Lower lobe of right lung (tissue), 2 donors: ENCODE measurements around the gene HRG. TPM values are rescaled to one million over a fixed set of nuclear protein-coding genes. Genes with fewer than 3 reads are reported as not detected.

Source experiments
- ATAC-seq, 2 donors: fragments of 200-7000 bp; cut with Tn5 transposase; one replicate each; pipeline ENCODE4 v1.9.1; 2020 to 2022; ENCODE audit warnings: mild to moderate bottlenecking in 2 of 2, moderate library complexity in 2 of 2
- DNase-seq: peaks from one replicate; pipeline ENCODE4 v3.0.0-alpha.2; 2020
- H3K27ac ChIP-seq: fragments of 200-600 bp; one replicate; pipeline ENCODE4 v1.8.0; 2022
- H3K27me3 ChIP-seq: fragments of 200-600 bp; one replicate; pipeline ENCODE4 v1.8.0; 2022; ENCODE audit warnings: low read depth
- H3K36me3 ChIP-seq: fragments of 200-600 bp; one replicate; pipeline ENCODE4 v1.8.0; 2022; ENCODE audit warnings: mild to moderate bottlenecking
- H3K4me1 ChIP-seq: fragments of 200-600 bp; one replicate; pipeline ENCODE4 v1.8.0; 2022
- H3K4me3 ChIP-seq: fragments of 200-600 bp; one replicate; pipeline ENCODE4 v1.8.0; 2022; ENCODE audit warnings: mild to moderate bottlenecking
- H3K9me3 ChIP-seq: fragments of 200-600 bp; one replicate; pipeline ENCODE4 v1.8.0; 2022
- intact Hi-C: fragments of 100-400 bp; cut with DNase I; formaldehyde crosslinking; loops from one replicate; pipeline ENCODE4 v1.11.0; 2022
- total RNA-seq: library from RNA; stranded (reverse); fragmentation: NEBNext Ultra II Directional; extraction: Animal tissue kit (Norgen Biotek cat#: 25700); gene quantifications from one replicate; pipeline ENCODE4 v1.2.1, GENCODE V29; 2021
- TF ChIP-seq, protein P1 (sequence below): fragments of 200-600 bp; IDR thresholded peaks from one replicate; pipeline ENCODE4 v1.8.0; 2022; ENCODE audit warnings: antibody characterized with exemption, mild to moderate bottlenecking
- donor health status: DM: no; HTN: yes; CAD: no; lungs with severe emphysema.

Gene HRG
- total RNA-seq, 1 donor from 2014 or later: not detected

DNA sequence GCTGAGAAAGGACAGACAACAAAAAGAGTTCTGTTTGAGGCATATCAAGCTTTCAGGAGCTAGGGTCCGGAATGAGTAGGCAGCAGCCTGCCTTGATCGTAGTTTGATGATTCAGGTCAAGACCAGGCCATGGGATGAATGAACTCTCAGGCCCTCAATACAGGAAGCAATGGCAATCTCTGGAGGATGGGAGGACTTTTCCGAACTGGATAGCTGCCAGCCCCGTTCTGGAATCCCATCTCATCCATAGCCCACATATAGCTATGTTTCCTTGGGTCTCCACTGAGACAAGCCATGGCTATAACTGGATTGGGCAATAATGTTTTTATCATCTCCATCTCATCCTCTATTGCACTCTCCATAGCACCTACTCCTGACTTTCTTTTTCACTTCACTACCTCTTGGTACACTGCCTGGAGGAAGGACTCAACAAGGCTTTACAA, 40.2 kb upstream of the HRG start:
- no peaks in the 10 kb centered on the region for H3K4me1 ChIP-seq
- no peak overlapping the region for H3K27ac ChIP-seq
- DNase-seq (no peak), ATAC-seq (no peak)
- H3K9me3 ChIP-seq: no peaks in the 10 kb centered on the region
- intact Hi-C loops: no loop called here
- no peaks in the 10 kb centered on the region for H3K36me3 ChIP-seq
- no peak overlapping the region for H3K4me3 ChIP-seq
- TF ChIP-seq, protein P1, sequence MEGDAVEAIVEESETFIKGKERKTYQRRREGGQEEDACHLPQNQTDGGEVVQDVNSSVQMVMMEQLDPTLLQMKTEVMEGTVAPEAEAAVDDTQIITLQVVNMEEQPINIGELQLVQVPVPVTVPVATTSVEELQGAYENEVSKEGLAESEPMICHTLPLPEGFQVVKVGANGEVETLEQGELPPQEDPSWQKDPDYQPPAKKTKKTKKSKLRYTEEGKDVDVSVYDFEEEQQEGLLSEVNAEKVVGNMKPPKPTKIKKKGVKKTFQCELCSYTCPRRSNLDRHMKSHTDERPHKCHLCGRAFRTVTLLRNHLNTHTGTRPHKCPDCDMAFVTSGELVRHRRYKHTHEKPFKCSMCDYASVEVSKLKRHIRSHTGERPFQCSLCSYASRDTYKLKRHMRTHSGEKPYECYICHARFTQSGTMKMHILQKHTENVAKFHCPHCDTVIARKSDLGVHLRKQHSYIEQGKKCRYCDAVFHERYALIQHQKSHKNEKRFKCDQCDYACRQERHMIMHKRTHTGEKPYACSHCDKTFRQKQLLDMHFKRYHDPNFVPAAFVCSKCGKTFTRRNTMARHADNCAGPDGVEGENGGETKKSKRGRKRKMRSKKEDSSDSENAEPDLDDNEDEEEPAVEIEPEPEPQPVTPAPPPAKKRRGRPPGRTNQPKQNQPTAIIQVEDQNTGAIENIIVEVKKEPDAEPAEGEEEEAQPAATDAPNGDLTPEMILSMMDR: no peak
- peaks cover 8% of the 10 kb centered on the region for H3K27me3 ChIP-seq

DNA sequence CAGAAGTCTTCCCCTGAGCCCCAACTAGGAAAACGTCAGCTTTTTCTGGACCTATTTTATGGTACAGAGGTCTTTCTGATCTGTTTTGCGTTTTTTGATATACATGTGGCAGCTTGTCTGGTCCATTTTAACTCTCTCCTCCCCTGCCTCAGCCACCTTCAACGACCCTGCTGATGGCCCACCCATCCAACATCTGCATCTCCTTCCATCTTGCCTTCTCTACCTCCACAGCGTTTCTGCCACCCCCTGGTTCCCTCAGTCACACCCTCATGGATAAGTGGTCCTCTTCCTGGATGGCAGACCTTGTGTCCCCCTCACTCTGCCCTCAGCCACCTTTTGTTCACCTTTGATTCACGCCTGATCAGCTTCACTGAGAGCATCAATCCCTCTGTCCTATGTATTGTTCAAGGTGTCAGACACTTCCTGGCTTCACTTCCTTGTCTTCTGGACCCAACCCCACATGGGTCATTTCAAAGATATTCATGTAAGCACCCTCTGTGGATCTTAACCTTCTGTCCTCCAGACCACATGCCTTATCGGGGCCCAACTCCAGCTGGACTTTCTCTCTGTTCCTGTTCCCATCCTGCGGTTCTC, 39.5 kb upstream of the HRG start:
- TF ChIP-seq, protein P1: no peak
- no peak overlapping the region for H3K4me3 ChIP-seq
- ATAC-seq: no peak

DNA sequence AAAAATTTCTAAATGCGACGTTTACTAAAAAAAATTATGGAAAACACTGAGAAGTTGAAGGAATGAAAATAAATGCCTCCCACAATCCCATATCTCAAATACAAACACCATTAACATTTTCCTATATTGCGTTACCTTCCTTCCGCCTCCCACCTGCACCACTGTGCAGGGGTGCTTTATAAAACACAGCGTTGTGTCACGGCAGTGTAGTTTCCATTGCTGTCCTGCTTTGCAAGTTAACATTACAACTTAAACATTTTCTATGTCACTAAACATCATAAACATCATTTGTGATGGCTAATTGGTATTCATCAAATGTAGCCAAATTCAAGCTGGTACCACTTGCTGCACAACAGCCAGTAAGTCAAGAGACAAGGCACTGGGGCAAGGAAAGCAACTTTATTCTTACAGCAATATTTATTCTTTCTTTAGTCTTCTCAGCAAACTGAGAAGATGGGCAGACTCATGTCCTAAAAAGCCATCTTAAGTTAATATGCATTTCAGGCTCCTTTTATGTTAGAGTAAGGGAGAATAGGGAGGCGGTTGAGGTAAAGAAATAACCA, 37.9 kb upstream of the HRG start:
- ATAC-seq: no peak
- Histone ChIP-seq H3K9me3 (no peaks in the 10 kb centered on the region), H3K36me3 (no peaks in the 10 kb centered on the region), H3K4me1 (no peaks in the 10 kb centered on the region), H3K27me3 (peaks cover 3% of the 10 kb centered on the region), H3K4me3 (no peak overlapping the region), H3K27ac (no peak overlapping the region)
- TF ChIP-seq, protein P1: no peak
- DNase-seq: no peak
- intact Hi-C loops: no loop called here

More for the DNA sequence above, 39.5 kb upstream of the HRG start:
- no peaks in the 10 kb centered on the region for H3K9me3 ChIP-seq
- H3K36me3 ChIP-seq: no peaks in the 10 kb centered on the region
- H3K27ac ChIP-seq: no peak overlapping the region
- intact Hi-C loops: no loop called here
- DNase-seq: no peak
- H3K4me1 ChIP-seq: no peaks in the 10 kb centered on the region
- H3K27me3 ChIP-seq: peaks cover 3% of the 10 kb centered on the region

DNA sequence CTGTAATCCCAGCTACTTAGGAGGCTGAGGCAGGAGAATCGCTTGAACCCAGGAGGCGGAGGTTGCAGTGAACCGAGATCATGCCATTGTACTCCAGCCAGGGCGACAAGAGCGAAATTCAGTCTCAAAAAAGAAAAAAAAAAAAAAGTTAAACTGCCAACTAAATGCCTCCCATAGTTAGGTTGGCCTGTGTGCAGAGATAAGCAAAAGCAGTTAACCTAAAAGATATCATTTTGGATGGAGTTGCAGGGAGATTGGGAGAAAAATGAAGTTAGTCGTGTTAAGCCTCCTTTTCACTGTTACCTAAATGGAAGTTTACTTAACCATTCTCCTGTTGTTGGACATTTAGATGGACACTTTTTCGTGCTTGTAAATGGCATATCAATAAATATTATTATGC, 37.1 kb upstream of the HRG start:
- H3K36me3 ChIP-seq: no peaks in the 10 kb centered on the region
- H3K9me3 ChIP-seq: no peaks in the 10 kb centered on the region
- H3K27me3 ChIP-seq: peaks cover 3% of the 10 kb centered on the region
- DNase-seq: no peak
- H3K27ac ChIP-seq: no peak overlapping the region
- ATAC-seq: no peak
- intact Hi-C loops: no loop called here
- TF ChIP-seq, protein P1: no peak
- H3K4me1 ChIP-seq: no peaks in the 10 kb centered on the region
- H3K4me3 ChIP-seq: no peak overlapping the region

DNA sequence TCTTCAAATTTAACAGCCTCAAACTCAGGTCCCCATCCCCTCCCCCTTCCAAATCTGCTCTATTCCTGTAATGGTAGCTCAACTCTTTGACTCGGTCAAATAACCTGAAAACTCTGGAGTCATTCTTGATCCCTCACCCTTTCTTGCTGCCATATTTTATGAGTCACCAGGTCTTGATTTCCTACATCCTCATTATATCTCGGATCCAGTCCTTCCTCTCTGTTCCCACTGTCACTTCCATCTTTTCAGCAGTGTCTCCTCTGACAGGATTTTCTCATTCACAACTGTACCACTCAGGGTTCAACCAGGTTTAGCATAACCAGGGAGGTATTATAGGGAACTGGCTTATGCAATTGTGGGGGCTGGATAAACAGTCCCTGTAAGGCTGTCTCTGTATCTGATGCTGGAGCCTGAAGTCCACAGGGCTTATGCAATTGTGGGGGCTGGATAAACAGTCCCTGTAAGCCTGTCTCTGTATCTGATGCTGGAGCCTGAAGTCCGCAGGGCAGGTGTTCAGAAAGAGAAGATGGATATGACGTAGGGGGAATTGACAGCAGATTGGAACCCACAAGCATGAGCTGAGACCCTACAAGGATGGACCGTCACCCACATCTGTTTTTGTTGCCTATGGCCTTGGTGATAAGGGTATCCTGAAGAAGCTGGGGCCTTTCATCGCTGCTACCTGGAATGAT, 34.7 kb upstream of the HRG start:
- DNase-seq (no peak), ATAC-seq (no peak)
- Histone ChIP-seq H3K9me3 (no peaks in the 10 kb centered on the region), H3K27me3 (peaks cover 1% of the 10 kb centered on the region), H3K36me3 (no peaks in the 10 kb centered on the region), H3K4me3 (no peak overlapping the region), H3K27ac (no peak overlapping the region), H3K4me1 (no peaks in the 10 kb centered on the region)
- TF ChIP-seq, protein P1: no peak
- intact Hi-C loops: no loop called here
